ENCODE results near the gene C17orf78. TPM values are rescaled to one million over a fixed set of nuclear protein-coding genes. Genes with fewer than 3 reads are reported as not detected.

C17orf78 gene
- total and polyA plus RNA-seq, 2 of the 13 experiments (the other 11 are each of a cell fraction or from before 2014, with no cell fraction given), result not detected

- no peak for TF ChIP-seq ZBTB40 (IDR thresholded peaks at IDR 0.05)
- TF ChIP-seq ZBTB40 (CRISPR knock-in tag; IDR thresholded peaks at IDR 0.05), result peak; percentile 37; the same call in 1 of the 2 replicates
- 0 out of 2 replicates have a peak, but pooled peaks have one; percentile 24 for TF ChIP-seq ARID3A (IDR thresholded peaks at IDR 0.05; ENCODE audit: low read depth, low read length)
- TF ChIP-seq FOXO1 (CRISPR knock-in tag; IDR thresholded peaks at IDR 0.05), result 0 out of 2 replicates have a peak, but pooled peaks have one; percentile 8
- TF ChIP-seq MBD4 (IDR thresholded peaks at IDR 0.05; ENCODE audit: borderline replicate concordance, low read length), result no peak
- no peak for TF ChIP-seq IRX3 (CRISPR knock-in tag; IDR thresholded peaks at IDR 0.05; ENCODE audit: borderline replicate concordance, low read depth)
- TF ChIP-seq ZNF784 (CRISPR knock-in tag; IDR thresholded peaks at IDR 0.05; ENCODE audit: borderline replicate concordance), result no peak; the same call in 1 of the 2 replicates
- no peak; the same call in 1 of the 2 replicates for TF ChIP-seq PPARG (CRISPR knock-in tag; conservative IDR thresholded peaks at IDR 0.05)
- no peak for TF ChIP-seq ZNF562 (CRISPR knock-in tag; IDR thresholded peaks at IDR 0.05; ENCODE audit: borderline replicate concordance)
- no peak for TF ChIP-seq ZNF3 (CRISPR knock-in tag; IDR thresholded peaks at IDR 0.05)
- peak; percentile 89 for TF ChIP-seq RBFOX2 (IDR thresholded peaks at IDR 0.05; ENCODE audit: low read depth, low read length)
- TF ChIP-seq ZFP36L1 (CRISPR knock-in tag; IDR thresholded peaks at IDR 0.05), result peak; percentile 77; the same call in 1 of the 2 replicates
- no peak for TF ChIP-seq CENPBD1 (CRISPR knock-in tag; IDR thresholded peaks at IDR 0.05; ENCODE audit: borderline replicate concordance, low read depth)
- TF ChIP-seq DPF2 (CRISPR knock-in tag; IDR thresholded peaks at IDR 0.05; ENCODE audit: borderline replicate concordance, low read depth), result no peak
- TF ChIP-seq ZNF782 (CRISPR knock-in tag; IDR thresholded peaks at IDR 0.05; ENCODE audit: borderline replicate concordance), result no peak
- no peak; the same call in 1 of the 2 replicates for TF ChIP-seq ZNF749 (CRISPR knock-in tag; IDR thresholded peaks at IDR 0.05; ENCODE audit: borderline replicate concordance)
- peak; percentile 82 for TF ChIP-seq SAP130 (CRISPR knock-in tag; IDR thresholded peaks at IDR 0.05; ENCODE audit: low read depth)
Measured at GRCh38 chr17:37358830-37359681, 16.7 kb upstream of the C17orf78 start (continued).
